Activated T-cell treated with anti-CD3 and anti-CD28 coated beads, Interleukin-2, amount 50 U/mL, for 4 hours (primary cell): ENCODE results near the gene ANGPTL8. TPM values are rescaled to one million over a fixed set of nuclear protein-coding genes. Genes with fewer than 3 reads are reported as not detected.

Source experiments
- ATAC-seq, 2 donors: fragments of 200-7000 bp; cut with Tn5 transposase; one replicate each; pipeline ENCODE4 v1.10.0; 2021
- DNase-seq: peaks from one replicate; pipeline ENCODE4 v3.0.0-alpha.2; 2020
- H3K27me3 Mint-ChIP-seq: one replicate; pipeline ENCODE4 v1.8.0; 2021; ENCODE audit warnings: low read depth, mixed read lengths
- H3K36me3 Mint-ChIP-seq: one replicate; pipeline ENCODE4 v1.8.0; 2022; ENCODE audit warnings: mixed read lengths; ENCODE audit not compliant: insufficient read depth
- H3K4me1 Mint-ChIP-seq: one replicate; pipeline ENCODE4 v1.8.0; 2021; ENCODE audit warnings: low read depth, mixed read lengths
- H3K4me3 Mint-ChIP-seq: one replicate; pipeline ENCODE4 v1.8.0; 2021; ENCODE audit warnings: mild to moderate bottlenecking, moderate library complexity, mixed read lengths
- H3K9me3 Mint-ChIP-seq: one replicate; pipeline ENCODE4 v1.8.0; 2021; ENCODE audit warnings: mixed read lengths
- total RNA-seq, 3 donors: library from RNA; stranded (reverse); gene quantifications; one replicate each; pipeline ENCODE4 v1.2.1, GENCODE V29; 2021

Gene ANGPTL8
- total RNA-seq, 3 donors from 2014 or later: not detected

GRCh38 chr19:11221082-11221598 lies 18.3 kb upstream of the ANGPTL8 start:
- ATAC-seq: no peak
- Mint-ChIP-seq H3K4me3 (no peak overlapping the region), H3K27me3 (peaks cover 4% of the 10 kb centered on the region), H3K36me3 (peaks cover 2% of the 10 kb centered on the region), H3K9me3 (peaks cover 17% of the 10 kb centered on the region), H3K4me1 (no peaks in the 10 kb centered on the region)
- DNase-seq: no peak

DNA sequence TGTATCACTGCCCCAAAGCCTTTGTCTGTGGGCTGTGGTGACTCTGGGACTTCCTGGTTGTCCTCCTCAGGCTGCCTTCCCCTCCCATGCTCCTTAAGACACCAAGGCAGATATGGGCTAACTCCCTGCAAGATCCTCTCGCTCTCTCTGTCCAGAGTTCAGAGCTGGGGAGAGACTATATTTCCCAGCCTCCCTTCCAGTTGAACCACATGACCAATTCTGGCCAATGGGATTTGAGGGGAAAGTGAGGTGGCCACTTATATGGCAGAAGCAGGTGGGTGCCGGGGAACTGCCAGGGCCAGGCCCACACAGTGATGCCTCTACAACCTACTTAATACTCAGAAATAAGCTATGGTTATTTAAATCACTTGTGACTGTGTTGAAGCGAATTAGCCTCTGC lies 16.2 kb upstream of the ANGPTL8 start:
- ATAC-seq: no peak
- peaks cover 4% of the 10 kb centered on the region for H3K27me3 Mint-ChIP-seq
- peaks cover 2% of the 10 kb centered on the region for H3K36me3 Mint-ChIP-seq

GRCh38 chr19:11224429-11224828 lies 15.0 kb upstream of the ANGPTL8 start:
- ATAC-seq: no peak
- no peak overlapping the region for H3K4me3 Mint-ChIP-seq
- peaks cover 17% of the 10 kb centered on the region for H3K9me3 Mint-ChIP-seq

More for the DNA sequence above, 16.2 kb upstream of the ANGPTL8 start:
- no peak for DNase-seq
- peaks cover 17% of the 10 kb centered on the region for H3K9me3 Mint-ChIP-seq
- H3K4me1 Mint-ChIP-seq: no peaks in the 10 kb centered on the region
- no peak overlapping the region for H3K4me3 Mint-ChIP-seq

GRCh38 chr19:11225172-11225571 lies 14.2 kb upstream of the ANGPTL8 start:
- Mint-ChIP-seq H3K36me3 (peaks cover 2% of the 10 kb centered on the region), H3K4me3 (no peak overlapping the region), H3K4me1 (no peaks in the 10 kb centered on the region), H3K27me3 (peaks cover 4% of the 10 kb centered on the region), H3K9me3 (peaks cover 17% of the 10 kb centered on the region)
- DNase-seq (no peak), ATAC-seq (no peak)

More at GRCh38 chr19:11224429-11224828, 15.0 kb upstream of the ANGPTL8 start:
- Mint-ChIP-seq H3K36me3 (peaks cover 2% of the 10 kb centered on the region), H3K27me3 (peaks cover 4% of the 10 kb centered on the region), H3K4me1 (no peaks in the 10 kb centered on the region)
- DNase-seq: no peak

GRCh38 chr19:11225815-11226214 lies 13.6 kb upstream of the ANGPTL8 start:
- H3K27me3 Mint-ChIP-seq: no peaks in the 10 kb centered on the region
- no peak overlapping the region for H3K4me3 Mint-ChIP-seq
- no peaks in the 10 kb centered on the region for H3K36me3 Mint-ChIP-seq
- ATAC-seq (no peak), DNase-seq (no peak)
- H3K4me1 Mint-ChIP-seq: no peaks in the 10 kb centered on the region
- peaks cover 12% of the 10 kb centered on the region for H3K9me3 Mint-ChIP-seq

DNA sequence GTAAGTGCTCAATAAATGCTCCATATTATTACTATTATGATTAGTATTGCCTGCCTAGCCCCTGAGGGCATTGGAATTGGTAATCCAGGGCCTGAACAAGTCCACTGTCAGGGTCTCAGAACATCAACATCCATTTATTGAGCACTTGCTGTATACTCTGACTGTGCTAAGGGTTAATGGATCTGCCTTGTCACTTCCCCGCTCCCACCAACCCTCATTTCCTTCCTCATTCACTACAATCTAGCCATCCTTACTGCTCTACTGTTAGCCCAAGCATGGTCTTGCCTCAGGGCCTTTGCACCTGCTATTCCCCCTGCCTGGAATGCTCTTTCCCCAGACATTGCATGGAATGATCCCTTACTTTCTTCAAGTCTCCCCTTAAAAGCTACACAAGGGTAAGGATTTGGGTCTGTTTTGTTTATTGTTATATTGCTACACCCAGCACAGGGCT lies 12.7 kb upstream of the ANGPTL8 start:
- no peak overlapping the region for H3K4me3 Mint-ChIP-seq
- ATAC-seq (no peak), DNase-seq (no peak)
- no peaks in the 10 kb centered on the region for H3K27me3 Mint-ChIP-seq
- H3K4me1 Mint-ChIP-seq: no peaks in the 10 kb centered on the region
- peaks cover 3% of the 10 kb centered on the region for H3K9me3 Mint-ChIP-seq
- no peaks in the 10 kb centered on the region for H3K36me3 Mint-ChIP-seq

DNA sequence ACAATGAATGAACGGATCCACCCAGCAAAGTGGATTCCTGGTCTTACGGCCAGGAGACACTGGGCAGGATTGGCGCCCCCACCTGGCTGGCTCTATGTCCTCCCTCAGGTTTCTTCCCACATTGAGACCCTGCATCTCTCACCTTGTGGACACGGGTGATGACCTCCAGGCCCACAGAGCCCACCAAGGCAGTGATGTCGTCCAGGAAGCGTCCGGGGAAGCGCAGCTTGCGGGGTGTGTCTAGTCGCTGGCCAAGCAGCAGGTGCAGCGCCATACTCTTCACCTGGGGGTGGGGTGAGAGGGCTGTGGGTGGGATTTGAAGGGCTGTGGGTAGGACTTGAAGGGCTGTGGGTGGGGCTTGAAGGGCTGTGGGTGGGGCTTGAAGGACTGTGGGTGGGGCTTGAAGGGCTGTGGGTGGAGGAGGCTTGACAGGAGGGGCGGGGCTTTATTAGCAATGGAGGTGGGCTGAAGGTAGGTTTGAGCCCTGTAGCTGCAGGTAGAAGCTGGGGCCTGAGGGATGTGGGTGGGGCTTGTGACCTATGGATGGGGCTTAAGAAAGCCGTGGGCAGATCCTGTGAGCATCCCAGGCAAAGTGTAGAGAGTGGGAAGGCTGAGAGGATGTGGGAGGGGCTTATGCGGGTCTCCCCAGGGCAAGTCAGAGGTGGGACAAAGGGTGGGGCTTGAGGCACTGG lies 12.1 kb upstream of the ANGPTL8 start:
- Mint-ChIP-seq H3K36me3 (no peaks in the 10 kb centered on the region), H3K9me3 (no peaks in the 10 kb centered on the region), H3K27me3 (no peaks in the 10 kb centered on the region), H3K4me1 (no peaks in the 10 kb centered on the region), H3K4me3 (no peak overlapping the region)
- ATAC-seq (peak in 1 of 2 donors; percentile 10), DNase-seq (no peak)

DNA sequence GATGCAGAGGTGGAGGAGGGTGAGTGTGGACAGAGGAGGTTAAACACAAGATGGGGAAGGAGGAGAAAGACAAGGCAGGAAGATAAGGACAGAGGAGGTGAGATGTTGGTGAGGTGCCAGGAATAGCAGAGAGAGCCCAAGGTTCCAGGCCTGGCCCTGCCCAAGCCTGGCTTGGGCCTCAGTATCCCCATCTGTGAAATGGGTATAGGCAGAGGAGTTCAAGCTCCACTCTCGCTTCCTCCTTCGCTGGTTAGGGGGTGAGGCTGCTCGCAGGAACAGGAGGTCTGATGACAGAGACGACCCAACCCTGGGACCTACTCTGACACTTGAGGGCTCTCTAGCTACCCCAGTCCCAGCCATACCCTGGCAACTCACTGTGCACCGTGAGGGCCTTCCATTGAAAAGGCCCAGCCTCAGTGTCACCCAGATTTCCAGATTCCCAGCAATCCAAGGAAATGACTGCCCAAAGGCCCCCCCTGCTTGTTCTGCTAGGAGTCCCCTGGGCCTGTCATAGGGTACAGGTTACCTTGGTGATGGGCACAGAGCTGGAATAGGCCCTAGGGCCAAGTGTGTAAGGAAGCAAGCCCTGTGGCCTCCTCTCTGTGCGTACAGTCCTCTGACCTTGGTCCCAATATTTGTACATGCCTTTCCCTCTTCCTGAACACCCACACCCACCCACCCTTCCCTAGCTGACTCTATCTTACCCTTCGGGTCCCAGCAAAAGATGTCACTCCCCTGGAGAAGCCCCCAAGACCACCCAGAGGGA lies 8.6 kb upstream of the ANGPTL8 start:
- no peaks in the 10 kb centered on the region for H3K9me3 Mint-ChIP-seq
- H3K4me3 Mint-ChIP-seq: no peak overlapping the region
- DNase-seq: no peak
- no peaks in the 10 kb centered on the region for H3K36me3 Mint-ChIP-seq
- no peaks in the 10 kb centered on the region for H3K27me3 Mint-ChIP-seq
- no peaks in the 10 kb centered on the region for H3K4me1 Mint-ChIP-seq
- no peak for ATAC-seq

GRCh38 chr19:11232555-11232954 lies 6.9 kb upstream of the ANGPTL8 start:
- Mint-ChIP-seq H3K4me3 (no peak overlapping the region), H3K9me3 (no peaks in the 10 kb centered on the region)

DNA sequence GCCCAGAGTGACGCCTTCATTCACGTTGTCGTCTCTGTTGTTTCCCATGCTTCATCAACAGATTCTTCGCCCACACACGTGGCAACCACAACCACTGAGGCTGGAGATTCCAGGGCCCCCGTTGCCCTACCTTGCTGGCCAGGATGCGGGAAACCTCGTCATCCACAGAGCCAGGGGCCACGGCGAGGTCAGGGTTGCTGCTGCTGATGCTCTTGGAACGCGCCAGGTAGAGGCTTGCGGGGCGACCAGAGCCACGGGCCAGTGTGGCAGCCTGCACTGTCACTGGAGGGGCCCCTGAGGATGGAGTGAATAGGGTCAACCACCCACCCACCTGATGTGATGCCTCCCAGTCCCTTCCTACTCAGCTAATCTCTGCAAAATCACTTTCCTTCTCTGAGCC lies 6.3 kb upstream of the ANGPTL8 start:
- no peak overlapping the region for H3K4me3 Mint-ChIP-seq
- ATAC-seq: no peak
- no peaks in the 10 kb centered on the region for H3K9me3 Mint-ChIP-seq
- H3K4me1 Mint-ChIP-seq: no peaks in the 10 kb centered on the region
- DNase-seq: no peak
- H3K27me3 Mint-ChIP-seq: no peaks in the 10 kb centered on the region
- H3K36me3 Mint-ChIP-seq: no peaks in the 10 kb centered on the region

More at GRCh38 chr19:11232555-11232954, 6.9 kb upstream of the ANGPTL8 start:
- DNase-seq (no peak), ATAC-seq (no peak)
- Mint-ChIP-seq H3K4me1 (no peaks in the 10 kb centered on the region), H3K36me3 (no peaks in the 10 kb centered on the region), H3K27me3 (no peaks in the 10 kb centered on the region)

- DNase-seq: no peak
- no peak for ATAC-seq
- peaks cover 5% of the 10 kb centered on the region for H3K9me3 Mint-ChIP-seq
- H3K4me3 Mint-ChIP-seq: no peak overlapping the region
- no peaks in the 10 kb centered on the region for H3K4me1 Mint-ChIP-seq
- no peaks in the 10 kb centered on the region for H3K27me3 Mint-ChIP-seq
- no peaks in the 10 kb centered on the region for H3K36me3 Mint-ChIP-seq
These were observed 4.8 kb upstream of the ANGPTL8 start for GRCh38 chr19:11234486-11235075.

DNA sequence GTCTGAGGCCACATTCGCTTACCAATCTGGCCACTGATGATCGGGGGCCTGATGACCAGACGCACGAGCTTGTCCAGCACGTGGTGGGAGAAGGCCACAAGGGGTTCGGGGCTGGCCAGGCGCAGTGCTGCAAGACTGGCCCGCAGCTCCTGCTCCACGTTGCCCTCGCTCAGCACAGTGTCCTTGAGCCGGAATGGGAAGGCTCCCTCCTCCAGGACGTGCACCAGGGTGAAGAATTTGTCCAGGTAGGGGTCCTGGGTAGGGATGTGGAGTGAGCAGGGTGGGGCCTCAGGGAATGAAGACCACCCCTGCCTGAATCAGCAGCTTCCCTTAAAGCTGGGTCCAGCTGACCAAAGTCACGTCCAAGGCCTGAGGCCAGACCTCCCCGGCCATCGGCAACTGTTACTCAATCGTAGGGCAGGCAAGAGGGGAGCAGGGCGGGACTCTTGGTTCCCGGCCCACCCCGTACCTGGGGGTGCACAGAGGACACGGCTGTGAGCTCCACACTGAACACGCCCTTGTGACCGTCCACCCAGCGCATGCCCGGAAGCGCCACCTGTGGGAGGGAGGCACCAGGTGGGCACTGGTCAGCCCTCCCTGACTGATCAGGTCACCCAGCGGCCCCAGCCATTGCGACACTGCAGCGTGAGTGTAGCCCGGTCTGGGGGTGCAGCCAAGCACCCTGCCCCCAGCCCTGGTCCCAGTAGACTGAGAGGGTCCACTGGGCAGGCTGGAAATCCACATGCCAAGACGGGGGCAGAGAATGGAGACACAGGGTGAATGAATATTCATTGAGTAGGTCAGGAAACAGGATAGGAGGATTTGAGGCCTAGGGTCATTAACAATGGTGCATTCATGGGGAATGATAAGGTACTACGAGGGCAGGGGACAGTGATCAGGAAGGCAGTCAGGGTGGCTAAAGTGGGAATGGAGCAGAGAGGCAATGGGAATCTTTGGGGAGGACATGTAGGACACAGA lies 2.8 kb upstream of the ANGPTL8 start:
- no peak for ATAC-seq

DNA sequence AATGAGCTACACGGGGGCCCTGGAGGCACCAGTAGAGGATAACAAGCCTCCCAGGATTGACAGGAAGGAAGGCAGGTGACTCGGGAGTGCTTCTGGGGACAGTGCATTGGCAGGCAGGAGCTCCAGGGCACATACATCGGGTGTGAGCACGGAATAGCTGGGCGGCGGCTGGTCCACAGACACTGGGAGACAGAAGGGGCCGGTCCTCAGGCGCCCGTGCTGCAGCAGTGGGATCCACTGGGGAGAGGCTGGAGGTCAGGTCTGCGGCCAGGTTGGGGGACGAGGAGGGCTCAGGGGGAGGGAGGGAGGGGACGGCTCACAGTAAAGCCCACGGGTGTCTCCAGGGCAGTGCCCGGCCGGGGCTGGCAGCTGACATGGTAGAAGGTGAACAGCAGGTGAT lies 2.1 kb upstream of the ANGPTL8 start:
- Mint-ChIP-seq H3K27me3 (peaks cover 10% of the 10 kb centered on the region), H3K9me3 (peaks cover 5% of the 10 kb centered on the region), H3K36me3 (no peaks in the 10 kb centered on the region), H3K4me3 (no peak overlapping the region), H3K4me1 (no peaks in the 10 kb centered on the region)
- ATAC-seq (no peak), DNase-seq (no peak)

More for the DNA sequence above, 2.8 kb upstream of the ANGPTL8 start:
- Mint-ChIP-seq H3K4me3 (no peak overlapping the region), H3K9me3 (peaks cover 5% of the 10 kb centered on the region), H3K4me1 (no peaks in the 10 kb centered on the region), H3K27me3 (peaks cover 6% of the 10 kb centered on the region), H3K36me3 (no peaks in the 10 kb centered on the region)
- no peak for DNase-seq
